Measurements from ENCODE around the gene KRTAP10-1.
"Not testable (repeated sequence)": the region's sequence is repeated elsewhere in the genome, so short reads cannot be mapped to it uniquely, and the experiment has no call there.

The KRTAP10-1 gene

GRCh38 chr21:44514746-44515358 is 25.1 kb downstream of the KRTAP10-1 start:
- DNase-seq, result no peak

DNA sequence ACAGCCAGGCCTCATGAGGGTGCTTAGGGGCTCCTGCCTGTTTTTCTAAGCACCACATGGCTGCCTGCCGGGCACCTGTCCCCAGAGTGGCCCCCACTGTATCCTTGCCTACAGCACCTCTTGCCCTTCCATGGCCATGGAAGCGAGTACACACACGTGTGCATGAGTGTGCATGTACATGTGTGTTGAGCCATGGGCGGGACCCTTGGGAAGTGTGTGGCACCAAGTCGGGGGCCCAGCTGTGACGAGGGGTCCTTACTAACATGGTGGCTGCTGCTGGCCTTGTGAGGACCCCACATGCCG is 25.8 kb downstream of the KRTAP10-1 start:
- no peak for DNase-seq

- DNase-seq, result no peak
Observed at GRCh38 chr21:44513389-44514217, 26.4 kb downstream of the KRTAP10-1 start.

- no peak for DNase-seq
Observed at GRCh38 chr21:44512496-44513388, 27.3 kb downstream of the KRTAP10-1 start.

GRCh38 chr21:44511938-44512275 is 28.1 kb downstream of the KRTAP10-1 start:
- no peak for DNase-seq

GRCh38 chr21:44511219-44511937 is 28.6 kb downstream of the KRTAP10-1 start:
- DNase-seq, result no peak

DNA sequence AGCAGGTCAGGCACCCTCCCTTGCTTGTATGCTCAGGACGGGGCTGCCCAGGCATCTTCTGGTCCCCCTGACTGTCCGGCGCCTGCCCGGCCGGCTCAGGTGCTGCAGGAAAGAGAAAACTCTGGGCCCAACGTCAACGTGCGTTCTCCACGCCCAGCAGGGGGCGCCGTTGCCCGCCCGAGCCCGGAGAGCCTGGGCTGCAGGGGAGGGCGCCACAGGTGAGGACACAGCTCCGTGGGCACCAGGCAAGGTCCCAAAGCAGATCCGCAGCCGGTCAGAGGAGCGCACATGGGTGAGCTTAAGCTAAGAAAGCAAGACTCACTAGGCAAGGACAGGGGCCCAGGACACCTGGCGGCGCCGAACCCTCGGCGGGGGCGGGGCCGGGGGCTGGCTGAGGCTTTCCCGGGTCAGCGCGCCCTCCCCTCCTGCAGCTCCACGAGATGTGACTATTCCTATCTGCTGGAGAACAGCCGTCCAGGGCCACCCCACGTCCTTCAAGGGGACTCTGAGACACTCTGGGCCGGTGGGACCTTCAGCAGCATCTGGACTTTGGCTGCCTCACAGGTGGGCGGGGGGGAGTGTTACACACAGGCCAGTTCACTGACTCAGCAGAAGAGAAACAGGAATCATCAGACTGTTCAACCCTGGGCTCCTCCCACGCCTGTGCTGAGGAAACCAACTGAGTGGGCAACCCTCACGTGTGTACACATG is 29.3 kb downstream of the KRTAP10-1 start:
- DNase-seq, result peak; percentile 83

DNA sequence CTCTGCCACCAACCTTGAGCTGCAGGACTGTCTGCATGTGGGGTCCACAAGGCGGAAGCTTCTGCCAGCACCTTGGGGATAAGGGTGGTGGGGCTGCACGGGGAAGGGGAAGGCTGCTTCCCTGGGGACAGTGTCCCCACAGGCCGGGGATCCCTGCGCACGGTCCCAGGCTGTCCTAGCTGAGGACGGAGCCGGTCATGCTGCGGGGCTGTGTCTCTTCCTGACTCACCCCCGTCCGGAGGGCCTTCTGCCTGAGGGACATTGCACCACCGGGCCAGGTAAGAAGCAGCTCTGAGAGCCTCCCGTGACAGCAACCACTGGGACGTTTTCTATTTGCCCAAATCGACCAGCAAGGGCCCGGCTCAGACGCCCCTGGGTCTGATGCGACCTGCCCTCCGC is 29.9 kb downstream of the KRTAP10-1 start:
- DNase-seq, result no peak

DNA sequence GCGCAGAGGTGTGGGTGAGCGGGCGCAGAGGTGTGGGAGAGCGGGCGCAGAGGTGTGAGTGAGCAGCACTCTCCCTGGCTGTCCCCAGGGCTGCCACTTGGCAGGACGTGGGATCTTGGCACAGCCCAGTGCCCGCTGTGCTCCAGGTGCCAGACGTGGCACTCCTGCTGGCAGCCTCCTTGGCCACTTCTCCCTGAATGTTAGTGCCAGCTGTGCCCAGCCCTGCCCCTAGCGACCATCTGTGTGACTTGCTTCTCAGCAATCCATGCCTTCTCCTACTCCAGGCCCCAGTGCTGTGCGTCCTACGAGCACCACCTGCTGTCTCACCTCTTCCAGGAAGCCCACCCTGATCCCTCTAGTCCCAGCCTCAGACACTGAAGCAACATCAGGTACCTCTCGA is 30.5 kb downstream of the KRTAP10-1 start:
- DNase-seq, result no peak

- DNase-seq, result no peak
Observed at GRCh38 chr21:44508711-44509445, 31.1 kb downstream of the KRTAP10-1 start.

GRCh38 chr21:44508426-44508710 is 31.6 kb downstream of the KRTAP10-1 start:
- no peak for DNase-seq

GRCh38 chr21:44507673-44508425 is 32.1 kb downstream of the KRTAP10-1 start:
- no peak for DNase-seq

DNA sequence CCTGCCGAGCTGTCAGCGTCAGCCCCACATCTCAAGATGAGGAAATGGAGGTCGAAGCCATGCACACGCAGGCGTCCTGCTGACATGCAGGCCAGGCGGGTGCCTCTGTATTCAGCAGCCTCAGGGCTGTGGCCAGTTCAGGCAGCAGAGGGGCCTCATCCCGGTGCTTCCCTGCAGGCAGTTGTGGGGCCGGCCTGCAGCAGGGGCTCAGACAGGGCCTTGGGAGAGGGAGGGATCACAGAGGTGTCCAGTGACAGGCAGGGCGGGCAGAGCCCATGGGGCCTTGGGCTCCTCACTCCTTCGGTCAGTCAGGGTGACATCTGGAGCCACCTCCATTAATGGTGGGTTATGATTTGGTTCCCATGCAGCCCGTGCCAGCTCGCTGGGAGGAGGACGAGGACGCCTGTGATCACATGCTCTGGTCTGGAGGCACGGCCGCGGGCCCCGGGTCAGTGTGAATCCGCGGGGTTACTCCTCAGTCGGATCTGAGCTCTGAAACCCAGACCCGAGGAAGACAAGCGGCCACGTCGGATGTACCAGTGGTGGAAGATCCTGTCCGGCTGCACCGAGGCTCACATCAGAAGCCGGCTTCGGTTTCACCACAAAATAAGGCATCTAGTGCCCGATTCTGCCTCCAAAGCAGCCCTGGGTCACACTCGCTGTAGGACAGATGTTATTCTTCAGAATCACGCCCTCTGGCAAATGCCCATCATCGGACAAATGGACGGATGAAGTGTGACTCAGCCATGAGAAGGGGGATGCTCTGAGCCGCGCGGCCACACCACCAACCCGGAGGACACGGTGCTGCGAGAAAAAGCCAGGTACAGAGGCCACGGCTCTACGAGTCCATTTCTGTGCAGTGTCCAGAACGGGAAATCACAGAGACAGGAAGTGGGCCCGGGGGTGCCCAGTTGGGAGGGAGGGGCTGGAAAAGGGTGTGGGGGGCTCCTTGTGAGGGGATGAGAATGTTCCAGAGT is 33.4 kb downstream of the KRTAP10-1 start:
- DNase-seq, result no peak

DNA sequence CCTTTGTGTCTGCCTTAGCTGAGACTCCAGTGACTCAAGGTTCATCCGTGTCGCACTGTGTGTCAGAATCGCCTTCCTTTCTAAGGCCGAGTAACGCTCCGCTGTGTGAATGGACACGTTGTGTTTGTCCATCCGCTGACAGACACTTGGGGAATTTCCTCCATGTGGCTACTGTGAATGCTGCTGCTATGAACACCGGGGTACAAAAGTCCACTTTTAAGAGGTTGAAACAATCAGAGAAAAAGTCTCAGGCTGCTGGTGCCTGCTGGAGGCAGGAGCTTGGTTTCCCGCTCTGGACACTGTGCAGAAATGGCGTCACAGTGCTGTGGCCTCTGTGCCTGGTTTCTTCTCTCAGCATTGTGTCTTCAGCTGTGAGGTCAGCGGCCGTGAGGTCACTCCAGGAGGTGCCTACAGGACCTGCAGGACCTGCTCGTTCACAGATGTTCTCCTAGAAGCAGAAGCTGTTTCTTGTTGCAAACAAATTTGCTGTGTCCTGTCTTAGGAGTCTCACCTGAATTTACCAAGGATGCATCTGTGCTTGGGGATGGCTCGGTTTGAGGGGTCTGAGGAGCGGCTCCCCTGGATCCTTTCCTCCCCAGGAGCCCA is 34.2 kb downstream of the KRTAP10-1 start:
- no peak for DNase-seq

GRCh38 chr21:44503901-44504399 is 36.0 kb downstream of the KRTAP10-1 start:
- DNase-seq, result no peak

DNA sequence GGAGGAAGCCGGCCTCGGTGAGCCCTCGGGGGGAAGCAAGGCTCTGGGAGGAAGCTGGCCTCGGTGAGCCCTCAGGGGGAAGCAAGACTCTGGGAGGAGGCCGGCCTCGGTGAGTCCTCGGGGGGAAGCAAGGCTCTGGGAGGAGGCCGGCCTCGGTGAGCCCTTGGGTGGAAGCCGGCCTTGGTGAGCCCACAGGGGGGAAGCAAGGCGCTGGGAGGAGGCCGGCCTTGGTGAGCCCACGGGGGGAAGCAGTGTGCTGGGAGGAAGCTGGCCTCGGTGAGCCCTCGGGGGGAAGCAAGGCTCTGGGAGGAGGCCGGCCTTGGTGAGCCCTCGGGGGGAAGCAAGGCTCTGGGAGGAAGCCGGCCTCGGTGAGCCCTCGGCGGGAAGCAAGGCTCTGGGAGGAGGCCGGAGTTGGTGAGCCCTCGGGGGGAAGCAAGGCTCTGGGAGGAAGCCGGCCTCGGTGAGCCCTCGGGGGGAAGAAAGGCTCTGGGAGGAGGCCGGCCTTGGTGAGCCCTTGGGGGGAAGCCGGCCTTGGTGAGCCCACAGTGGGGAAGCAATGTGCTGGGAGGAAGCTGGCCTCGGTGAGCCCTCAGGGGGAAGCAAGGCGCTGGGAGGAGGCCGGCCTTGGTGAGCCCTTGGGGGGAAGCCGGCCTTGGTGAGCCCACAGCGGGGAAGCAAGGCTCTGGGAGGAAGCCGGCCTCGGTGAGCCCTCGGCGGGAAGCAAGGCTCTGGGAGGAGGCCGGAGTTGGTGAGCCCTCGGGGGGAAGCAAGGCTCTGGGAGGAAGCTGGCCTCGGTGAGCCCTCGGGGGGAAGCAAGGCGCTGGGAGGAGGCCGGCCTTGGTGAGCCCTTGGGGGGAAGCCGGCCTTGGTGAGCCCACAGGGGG is 36.7 kb downstream of the KRTAP10-1 start:
- not testable (repeated sequence) for DNase-seq

DNA sequence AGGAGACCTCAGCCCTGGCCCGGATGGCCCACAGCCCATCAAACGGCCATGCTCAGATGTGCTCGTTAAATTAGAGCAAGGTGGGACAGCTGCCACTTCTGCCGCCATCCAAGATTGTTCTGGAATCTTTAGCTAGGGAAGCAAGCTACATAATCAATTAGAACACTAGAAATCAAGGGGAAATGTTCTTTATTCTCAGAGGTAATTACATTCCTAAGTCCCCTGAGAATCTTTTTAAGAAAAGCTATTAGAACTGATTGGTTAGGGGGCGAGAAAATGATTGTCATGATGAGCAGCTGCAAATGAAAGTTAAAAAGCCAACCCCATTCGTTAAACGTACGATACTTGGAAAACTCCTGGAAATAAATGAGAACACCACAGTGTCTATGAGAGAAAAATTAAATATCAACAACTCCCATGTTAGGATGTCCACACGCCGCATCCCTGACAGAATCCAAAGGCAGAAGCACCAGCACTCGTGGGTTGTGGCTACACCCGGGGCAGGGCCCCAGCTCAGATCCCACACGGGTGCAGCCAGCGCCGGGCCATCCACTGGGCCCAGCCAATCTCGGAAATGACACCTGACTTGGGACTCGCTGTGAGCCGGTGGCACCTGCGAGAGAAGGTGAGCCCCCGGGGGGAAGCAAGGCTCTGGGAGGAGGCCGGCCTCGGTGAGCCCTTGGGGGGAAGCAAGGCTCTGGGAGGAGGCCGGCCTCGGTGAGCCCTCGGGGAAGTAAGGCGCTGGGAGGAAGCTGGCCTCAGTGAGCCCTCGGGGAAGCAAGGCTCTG is 37.6 kb downstream of the KRTAP10-1 start:
- DNase-seq, result no peak

Data from activated CD4-positive, alpha-beta T cell treated with anti-CD3 and anti-CD28 coated beads, Interleukin-2, amount 50 U/mL, for 1 hour (primary cell).